BE2C (cell line): ENCODE data around the gene PARP3.

Source experiments
- DNase-seq: peaks from one replicate; pipeline ENCODE4 v3.0.0-alpha.2; 2020
- H3K27me3 ChIP-seq: fragments of 250-450 bp; sonication (Bioruptor Pico); 2 replicates; pipeline ENCODE4 v1.5.1; 2020; ENCODE audit warnings: mild to moderate bottlenecking
- H3K36me3 ChIP-seq: fragments of 250-450 bp; sonication (Bioruptor Pico); 2 replicates; pipeline ENCODE4 v1.5.1; 2020; ENCODE audit warnings: mild to moderate bottlenecking
- H3K4me1 ChIP-seq: fragments of 250-450 bp; sonication (Bioruptor Pico); 2 replicates; pipeline ENCODE4 v1.5.1; 2020
- H3K4me3 ChIP-seq: 2 replicates; pipeline ENCODE4 v1.5.1; 2011; ENCODE audit warnings: low read depth, low read length
- H3K9me3 ChIP-seq: fragments of 250-450 bp; sonication (Bioruptor Pico); 2 replicates; pipeline ENCODE4 v1.5.1; 2020
- TF ChIP-seq, protein P1 (sequence below): IDR thresholded peaks from 2 replicates; pipeline ENCODE4 v1.5.1; 2012; ENCODE audit warnings: mild to moderate bottlenecking, low read depth, low read length

Gene PARP3

DNA sequence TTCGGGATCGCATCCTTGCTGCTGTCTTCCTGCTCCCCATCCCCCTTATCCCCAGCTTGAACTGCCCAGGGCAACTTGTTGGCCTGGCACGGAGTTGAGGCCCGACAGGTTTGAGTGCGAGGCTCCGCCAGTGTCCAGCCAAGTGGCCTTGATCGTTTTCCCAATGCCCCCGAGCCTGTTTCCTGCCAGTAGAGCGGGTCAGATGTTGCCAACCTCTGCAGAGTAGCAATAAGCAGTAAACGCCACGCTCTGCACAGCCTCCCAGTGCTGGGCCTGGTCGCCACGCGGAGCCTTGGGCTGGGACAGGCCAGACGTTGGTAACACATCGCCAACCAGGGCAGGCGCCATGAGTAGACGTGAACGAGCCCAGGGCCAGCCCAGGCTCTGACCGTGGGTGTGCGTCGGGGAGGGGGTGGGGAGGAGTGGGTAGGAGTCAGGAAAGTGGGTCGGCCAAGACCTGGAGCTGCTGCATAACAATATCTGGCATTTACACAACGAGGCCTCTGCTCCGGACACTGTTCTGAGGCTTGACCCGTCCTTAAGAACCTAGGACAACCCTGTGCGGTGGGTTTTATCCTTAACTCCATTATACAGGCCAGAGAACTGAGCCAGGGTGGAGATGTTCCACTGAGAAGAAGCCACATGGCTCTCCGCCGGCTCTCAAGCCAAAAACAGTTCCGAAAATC, 32.3 kb downstream of the PARP3 start:
- DNase-seq, result peak; percentile 33
- Histone ChIP-seq H3K4me1 (peaks cover 8% of the 10 kb centered on the region), H3K27me3 (no peaks in the 10 kb centered on the region), H3K9me3 (no peaks in the 10 kb centered on the region), H3K36me3 (no peaks in the 10 kb centered on the region), H3K4me3 (peak overlapping the region; percentile 63)
- TF ChIP-seq, protein P1, sequence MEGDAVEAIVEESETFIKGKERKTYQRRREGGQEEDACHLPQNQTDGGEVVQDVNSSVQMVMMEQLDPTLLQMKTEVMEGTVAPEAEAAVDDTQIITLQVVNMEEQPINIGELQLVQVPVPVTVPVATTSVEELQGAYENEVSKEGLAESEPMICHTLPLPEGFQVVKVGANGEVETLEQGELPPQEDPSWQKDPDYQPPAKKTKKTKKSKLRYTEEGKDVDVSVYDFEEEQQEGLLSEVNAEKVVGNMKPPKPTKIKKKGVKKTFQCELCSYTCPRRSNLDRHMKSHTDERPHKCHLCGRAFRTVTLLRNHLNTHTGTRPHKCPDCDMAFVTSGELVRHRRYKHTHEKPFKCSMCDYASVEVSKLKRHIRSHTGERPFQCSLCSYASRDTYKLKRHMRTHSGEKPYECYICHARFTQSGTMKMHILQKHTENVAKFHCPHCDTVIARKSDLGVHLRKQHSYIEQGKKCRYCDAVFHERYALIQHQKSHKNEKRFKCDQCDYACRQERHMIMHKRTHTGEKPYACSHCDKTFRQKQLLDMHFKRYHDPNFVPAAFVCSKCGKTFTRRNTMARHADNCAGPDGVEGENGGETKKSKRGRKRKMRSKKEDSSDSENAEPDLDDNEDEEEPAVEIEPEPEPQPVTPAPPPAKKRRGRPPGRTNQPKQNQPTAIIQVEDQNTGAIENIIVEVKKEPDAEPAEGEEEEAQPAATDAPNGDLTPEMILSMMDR, result no peak

DNA sequence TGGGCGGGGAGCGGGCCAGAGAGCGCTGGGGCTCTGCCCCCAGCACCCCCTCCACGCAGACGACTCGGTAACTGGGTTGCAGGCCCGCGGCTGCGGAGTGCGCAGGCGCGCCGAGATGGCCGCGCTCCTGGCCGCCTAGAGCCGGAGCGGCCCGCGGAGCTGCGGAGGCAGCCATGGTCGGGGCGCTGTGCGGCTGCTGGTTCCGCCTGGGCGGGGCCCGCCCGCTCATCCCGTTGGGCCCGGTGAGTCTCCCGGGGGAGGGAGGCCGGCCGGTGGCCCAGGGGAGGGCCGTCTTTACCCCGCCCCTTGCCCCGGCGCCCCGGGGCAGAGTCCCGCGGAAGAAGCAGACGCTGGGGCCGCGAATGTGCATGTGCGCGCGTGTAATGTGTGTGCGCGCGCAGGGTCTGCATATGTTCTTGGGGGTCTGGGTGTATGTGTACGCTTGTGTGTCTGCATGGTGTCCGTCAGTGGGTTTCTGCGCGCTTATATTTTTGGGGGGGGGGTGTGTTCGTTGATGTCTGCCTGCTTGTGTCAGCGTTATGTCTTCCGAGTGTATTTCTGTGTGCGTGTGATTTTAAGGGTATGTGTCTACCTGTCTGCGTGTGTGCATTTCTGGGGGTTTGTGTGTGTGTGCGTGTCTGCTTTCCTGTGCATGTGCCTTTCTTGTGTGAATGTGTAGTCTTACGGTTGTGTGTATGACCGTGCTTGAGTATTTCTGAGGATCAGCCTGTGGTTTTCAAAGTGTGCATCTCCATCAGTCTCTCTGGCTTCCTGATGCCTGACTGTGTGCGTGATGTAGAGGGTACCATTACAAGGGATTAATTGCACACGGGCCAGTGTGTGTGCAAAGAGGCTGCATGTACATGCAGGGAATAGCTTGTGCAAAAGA, 33.0 kb downstream of the PARP3 start, which contains the start of gene ABHD14A:
Gene ABHD14A, plus strand, starts transcription at position 102 of the 889 bp plus-strand sequence. Its CDS starts 72 bp downstream, at position 174.
- peak within 1 kb of the TSS; percentile 72 for H3K4me3 ChIP-seq
- no peaks in the 10 kb centered on the region for H3K36me3 ChIP-seq
- H3K27me3 ChIP-seq, result no peaks in the 10 kb centered on the region
- DNase-seq, result peak; percentile 60
- no peaks in the 10 kb centered on the region for H3K9me3 ChIP-seq
- TF ChIP-seq, protein P1, result no peak
- peaks cover 8% of the 10 kb centered on the region for H3K4me1 ChIP-seq

DNA sequence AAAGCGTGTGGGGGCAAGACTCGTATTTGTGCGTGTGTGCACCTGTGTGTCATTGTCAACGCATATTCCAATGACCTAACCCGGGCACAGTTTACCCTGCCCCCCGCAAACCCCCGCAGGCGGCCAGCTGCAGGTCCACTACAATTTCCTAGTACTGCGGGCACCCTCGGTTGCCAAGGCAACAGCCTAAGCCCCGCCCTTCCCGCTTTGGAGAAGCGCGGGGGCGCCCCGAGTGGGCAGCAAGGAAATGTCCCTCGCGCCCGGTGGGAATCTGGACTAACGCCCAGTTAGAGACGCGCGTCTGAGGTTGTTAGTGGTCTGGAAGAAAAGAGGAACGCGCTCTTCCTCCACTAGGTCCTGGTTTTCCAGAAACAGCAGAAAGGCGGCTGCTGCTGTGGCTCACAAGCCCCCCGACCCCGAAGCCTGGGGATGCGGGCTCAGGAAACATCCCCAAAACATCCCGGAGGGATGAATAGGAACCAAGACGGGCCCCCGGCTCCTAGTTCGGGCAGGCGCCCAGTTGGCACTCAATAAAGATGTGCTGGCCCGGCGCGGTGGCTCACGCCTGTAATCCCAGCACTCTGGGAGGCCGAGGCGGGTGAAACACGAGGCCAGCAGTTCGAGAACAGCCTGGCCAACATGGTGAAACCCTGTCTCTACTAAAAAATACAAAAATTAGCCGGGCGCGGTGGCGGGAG, 33.8 kb downstream of the PARP3 start:
- H3K9me3 ChIP-seq, result no peaks in the 10 kb centered on the region
- H3K4me3 ChIP-seq, result peak overlapping the region; percentile 63
- TF ChIP-seq, protein P1, result no peak
- peaks cover 8% of the 10 kb centered on the region for H3K4me1 ChIP-seq
- no peaks in the 10 kb centered on the region for H3K27me3 ChIP-seq
- H3K36me3 ChIP-seq, result no peaks in the 10 kb centered on the region
- peak; percentile 76 for DNase-seq

DNA sequence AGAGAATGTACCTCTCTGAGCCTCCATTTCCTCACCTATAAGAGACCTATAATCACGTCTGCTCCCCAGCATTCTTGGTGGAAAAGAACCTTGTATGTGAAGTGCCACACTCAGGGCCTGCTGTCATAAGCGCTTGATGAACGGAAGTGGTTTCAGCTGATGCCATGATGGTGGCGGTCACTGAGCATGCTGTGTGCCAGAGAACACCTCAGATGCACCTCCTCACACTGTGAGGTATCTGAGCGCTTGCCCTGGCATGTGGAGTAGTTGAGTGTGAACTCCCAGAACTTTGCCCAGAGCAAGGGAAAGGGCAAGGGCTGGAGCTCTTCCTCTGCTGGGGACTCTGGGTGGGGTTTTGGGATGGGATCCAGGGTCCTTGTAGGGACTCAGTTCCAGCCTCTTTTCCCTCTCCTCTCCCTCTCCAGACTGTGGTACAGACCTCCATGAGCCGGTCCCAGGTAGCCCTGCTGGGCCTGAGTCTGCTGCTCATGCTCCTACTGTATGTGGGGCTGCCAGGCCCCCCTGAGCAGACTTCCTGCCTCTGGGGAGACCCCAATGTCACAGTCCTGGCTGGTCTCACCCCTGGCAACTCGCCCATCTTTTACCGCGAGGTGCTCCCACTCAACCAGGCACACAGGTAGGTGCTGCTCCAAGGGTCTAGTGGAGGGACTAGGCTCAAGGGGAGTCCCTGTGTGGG, 35.4 kb downstream of the PARP3 start:
- Histone ChIP-seq H3K4me1 (peaks cover 8% of the 10 kb centered on the region), H3K36me3 (no peaks in the 10 kb centered on the region), H3K4me3 (no peak overlapping the region), H3K9me3 (no peaks in the 10 kb centered on the region), H3K27me3 (no peaks in the 10 kb centered on the region)
- TF ChIP-seq, protein P1, result no peak
- no peak for DNase-seq

DNA sequence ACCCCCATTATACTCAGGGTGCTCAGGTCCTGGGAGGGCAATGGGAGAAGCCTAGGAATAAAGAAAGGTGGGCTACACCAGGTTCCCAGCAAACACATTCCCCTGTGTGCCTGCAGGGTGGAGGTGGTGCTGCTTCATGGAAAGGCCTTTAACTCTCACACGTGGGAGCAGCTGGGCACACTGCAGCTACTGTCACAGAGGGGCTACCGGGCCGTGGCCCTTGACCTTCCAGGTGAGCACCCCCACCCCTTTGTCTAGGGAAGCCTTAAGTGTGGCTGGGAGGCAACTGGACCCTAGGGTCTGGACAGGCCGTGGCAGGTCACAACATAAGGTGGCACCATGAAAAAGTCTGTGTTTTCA, 36.0 kb downstream of the PARP3 start:
- Histone ChIP-seq H3K36me3 (no peaks in the 10 kb centered on the region), H3K4me1 (peaks cover 8% of the 10 kb centered on the region), H3K9me3 (no peaks in the 10 kb centered on the region), H3K4me3 (no peak overlapping the region), H3K27me3 (no peaks in the 10 kb centered on the region)
- no peak for DNase-seq
- TF ChIP-seq, protein P1, result no peak
